Endodermal cell (in vitro differentiated cells): Measurements from ENCODE around the gene CLK4. TPM values are rescaled to one million over a fixed set of nuclear protein-coding genes. Genes with fewer than 3 reads are reported as not detected.

Experiments used
- DNase-seq: peaks from one replicate; pipeline ENCODE4 v3.0.0-alpha.2; 2017
- H3K27ac ChIP-seq: 2 replicates; pipeline ENCODE4 v1.5.1; 2013; ENCODE audit warnings: mild to moderate bottlenecking, low read depth, low read length, moderate library complexity
- H3K27me3 ChIP-seq: 2 replicates; pipeline ENCODE4 v1.6.1; 2013; ENCODE audit warnings: mild to moderate bottlenecking, low read length, moderate library complexity; ENCODE audit not compliant: insufficient read depth, control insufficient read depth, poor library complexity, severe bottlenecking
- H3K36me3 ChIP-seq: 2 replicates; pipeline ENCODE4 v1.7.0; 2013; ENCODE audit warnings: mild to moderate bottlenecking, low read length, moderate library complexity; ENCODE audit not compliant: control insufficient read depth, insufficient read depth
- H3K4me1 ChIP-seq: one replicate; pipeline ENCODE4 v1.7.0; 2013; ENCODE audit warnings: low read length; ENCODE audit not compliant: control insufficient read depth, insufficient read depth
- H3K4me3 ChIP-seq: 2 replicates; pipeline ENCODE4 v1.5.1; 2013; ENCODE audit warnings: mild to moderate bottlenecking, low read length, moderate library complexity
- H3K9ac ChIP-seq: 2 replicates; pipeline ENCODE4 v1.6.1; 2013; ENCODE audit warnings: mild to moderate bottlenecking, low read length, moderate library complexity; ENCODE audit not compliant: poor library complexity, severe bottlenecking; ENCODE audit errors: extremely low read depth
- H3K9me3 ChIP-seq: 2 replicates; pipeline ENCODE4 v1.6.1; 2013; ENCODE audit warnings: mild to moderate bottlenecking, low read length, moderate library complexity; ENCODE audit not compliant: control insufficient read depth
- H3K27ac Mint-ChIP-seq: 2 replicates; pipeline ENCODE4 v1.8.0; 2020; ENCODE audit warnings: mixed read lengths
- H3K27me3 Mint-ChIP-seq: 2 replicates; pipeline ENCODE4 v1.8.0; 2021; ENCODE audit warnings: mild to moderate bottlenecking, mixed read lengths; ENCODE audit not compliant: insufficient read depth
- H3K36me3 Mint-ChIP-seq: 2 replicates; pipeline ENCODE4 v1.8.0; 2020; ENCODE audit warnings: low read depth, mixed read lengths
- H3K4me1 Mint-ChIP-seq: 2 replicates; pipeline ENCODE4 v1.8.0; 2020; ENCODE audit warnings: mixed read lengths
- H3K4me3 Mint-ChIP-seq: 2 replicates; pipeline ENCODE4 v1.8.0; 2020; ENCODE audit warnings: mild to moderate bottlenecking, moderate library complexity, mixed read lengths
- H3K9me3 Mint-ChIP-seq: 2 replicates; pipeline ENCODE4 v1.8.0; 2020; ENCODE audit warnings: mild to moderate bottlenecking, mixed read lengths
- CTCF ChIP-seq: fragments of 200-600 bp; sonication (generic); conservative IDR thresholded peaks from 2 replicates; pipeline ENCODE4 v1.5.0; 2021; ENCODE audit warnings: antibody characterized with exemption, mild to moderate bottlenecking
- WGBS, 2 experiments: methylation state at CpG; one replicate each; pipeline versions ENCODE4 v1.1.5 to v1.1.7; 2013; ENCODE audit warnings: missing lambda C conversion rate in 2 of 2, mixed read lengths in 1 of 2; ENCODE audit not compliant: insufficient coverage in 1 of 2, insufficient read length in 1 of 2; 5-methylcytosine and 5-hydroxymethylcytosine counted together
- total RNA-seq, 2 donors: library from RNA; stranded (reverse); fragmentation: NEBNext Ultra II Directional in 1 of 2; extraction: Animal tissue kit (Norgen Biotek cat#: 25700) in 1 of 2; gene quantifications; 2 replicates in 1 of 2; 3 replicates in 1 of 2; pipeline ENCODE4 v1.2.1, GENCODE V29; 2021

The CLK4 gene
- total RNA-seq, 2 donors from 2014 or later: 14.9 to 19.4 TPM

GRCh38 chr5:178595750-178596149, 31.1 kb downstream of the CLK4 start:
- peaks cover 40% of the 10 kb centered on the region for H3K36me3 ChIP-seq
- no peak overlapping the region for H3K27ac ChIP-seq
- DNase-seq: no peak
- no peaks in the 10 kb centered on the region for H3K27me3 ChIP-seq
- 100% methylated on average over 1 of the region's 2 CpGs; no CpG with 5 or more reads in 1 of the 2 experiments for WGBS, 2 experiments
- H3K27me3 Mint-ChIP-seq: peaks cover 5% of the 10 kb centered on the region
- H3K36me3 Mint-ChIP-seq: peaks cover 60% of the 10 kb centered on the region
- peaks cover 3% of the 10 kb centered on the region for H3K4me1 Mint-ChIP-seq
- TF ChIP-seq CTCF: no peak
- no peak overlapping the region for H3K9ac ChIP-seq
- H3K4me3 Mint-ChIP-seq: no peak overlapping the region
- H3K9me3 ChIP-seq: peaks cover 48% of the 10 kb centered on the region
- no peaks in the 10 kb centered on the region for H3K4me1 ChIP-seq
- H3K9me3 Mint-ChIP-seq: peaks cover 45% of the 10 kb centered on the region
- peak overlapping the region; percentile 6 for H3K4me3 ChIP-seq
- no peak overlapping the region for H3K27ac Mint-ChIP-seq

GRCh38 chr5:178595150-178595549, 31.7 kb downstream of the CLK4 start:
- peaks cover 45% of the 10 kb centered on the region for H3K9me3 Mint-ChIP-seq
- peaks cover 4% of the 10 kb centered on the region for H3K4me1 Mint-ChIP-seq
- H3K27me3 Mint-ChIP-seq: peaks cover 5% of the 10 kb centered on the region
- Histone ChIP-seq H3K9ac (no peak overlapping the region), H3K4me1 (no peaks in the 10 kb centered on the region), H3K9me3 (peaks cover 48% of the 10 kb centered on the region), H3K27me3 (no peaks in the 10 kb centered on the region), H3K36me3 (peaks cover 34% of the 10 kb centered on the region), H3K27ac (no peak overlapping the region), H3K4me3 (peak overlapping the region; percentile 5)
- H3K36me3 Mint-ChIP-seq: peaks cover 56% of the 10 kb centered on the region
- no peak for TF ChIP-seq CTCF
- H3K27ac Mint-ChIP-seq: no peak overlapping the region
- no peak for DNase-seq
- H3K4me3 Mint-ChIP-seq: no peak overlapping the region

GRCh38 chr5:178590924-178591423, 35.9 kb downstream of the CLK4 start:
- peaks cover 26% of the 10 kb centered on the region for H3K27me3 Mint-ChIP-seq
- peaks cover 4% of the 10 kb centered on the region for H3K27me3 ChIP-seq

More at GRCh38 chr5:178590924-178591423, 35.9 kb downstream of the CLK4 start:
- WGBS, 2 experiments: 53 to 55% methylated on average over 7 to 9 of the region's 9 CpGs
- peaks cover 20% of the 10 kb centered on the region for H3K9me3 Mint-ChIP-seq
- H3K9me3 ChIP-seq: peaks cover 21% of the 10 kb centered on the region
- no peak for DNase-seq
- H3K36me3 ChIP-seq: peaks cover 5% of the 10 kb centered on the region
- peaks cover 8% of the 10 kb centered on the region for H3K4me1 ChIP-seq
- H3K27ac ChIP-seq: no peak overlapping the region
- no peak overlapping the region for H3K4me3 ChIP-seq
- H3K9ac ChIP-seq: no peak overlapping the region
- peaks cover 32% of the 10 kb centered on the region for H3K36me3 Mint-ChIP-seq
- no peak overlapping the region for H3K27ac Mint-ChIP-seq
- TF ChIP-seq CTCF: no peak
- peak overlapping the region; percentile 80 for H3K4me3 Mint-ChIP-seq
- H3K4me1 Mint-ChIP-seq: peaks cover 32% of the 10 kb centered on the region
